ENCODE results near the gene EEFSEC. TPM values are rescaled to one million over a fixed set of nuclear protein-coding genes. Genes with fewer than 3 reads are reported as not detected.

The EEFSEC gene
- total and polyA plus RNA-seq, 2 of the 8 experiments (the other 6 are each of a cell fraction or from before 2014, with no cell fraction given): 13.1 to 19.8 TPM

- TF ChIP-seq, protein P1, sequence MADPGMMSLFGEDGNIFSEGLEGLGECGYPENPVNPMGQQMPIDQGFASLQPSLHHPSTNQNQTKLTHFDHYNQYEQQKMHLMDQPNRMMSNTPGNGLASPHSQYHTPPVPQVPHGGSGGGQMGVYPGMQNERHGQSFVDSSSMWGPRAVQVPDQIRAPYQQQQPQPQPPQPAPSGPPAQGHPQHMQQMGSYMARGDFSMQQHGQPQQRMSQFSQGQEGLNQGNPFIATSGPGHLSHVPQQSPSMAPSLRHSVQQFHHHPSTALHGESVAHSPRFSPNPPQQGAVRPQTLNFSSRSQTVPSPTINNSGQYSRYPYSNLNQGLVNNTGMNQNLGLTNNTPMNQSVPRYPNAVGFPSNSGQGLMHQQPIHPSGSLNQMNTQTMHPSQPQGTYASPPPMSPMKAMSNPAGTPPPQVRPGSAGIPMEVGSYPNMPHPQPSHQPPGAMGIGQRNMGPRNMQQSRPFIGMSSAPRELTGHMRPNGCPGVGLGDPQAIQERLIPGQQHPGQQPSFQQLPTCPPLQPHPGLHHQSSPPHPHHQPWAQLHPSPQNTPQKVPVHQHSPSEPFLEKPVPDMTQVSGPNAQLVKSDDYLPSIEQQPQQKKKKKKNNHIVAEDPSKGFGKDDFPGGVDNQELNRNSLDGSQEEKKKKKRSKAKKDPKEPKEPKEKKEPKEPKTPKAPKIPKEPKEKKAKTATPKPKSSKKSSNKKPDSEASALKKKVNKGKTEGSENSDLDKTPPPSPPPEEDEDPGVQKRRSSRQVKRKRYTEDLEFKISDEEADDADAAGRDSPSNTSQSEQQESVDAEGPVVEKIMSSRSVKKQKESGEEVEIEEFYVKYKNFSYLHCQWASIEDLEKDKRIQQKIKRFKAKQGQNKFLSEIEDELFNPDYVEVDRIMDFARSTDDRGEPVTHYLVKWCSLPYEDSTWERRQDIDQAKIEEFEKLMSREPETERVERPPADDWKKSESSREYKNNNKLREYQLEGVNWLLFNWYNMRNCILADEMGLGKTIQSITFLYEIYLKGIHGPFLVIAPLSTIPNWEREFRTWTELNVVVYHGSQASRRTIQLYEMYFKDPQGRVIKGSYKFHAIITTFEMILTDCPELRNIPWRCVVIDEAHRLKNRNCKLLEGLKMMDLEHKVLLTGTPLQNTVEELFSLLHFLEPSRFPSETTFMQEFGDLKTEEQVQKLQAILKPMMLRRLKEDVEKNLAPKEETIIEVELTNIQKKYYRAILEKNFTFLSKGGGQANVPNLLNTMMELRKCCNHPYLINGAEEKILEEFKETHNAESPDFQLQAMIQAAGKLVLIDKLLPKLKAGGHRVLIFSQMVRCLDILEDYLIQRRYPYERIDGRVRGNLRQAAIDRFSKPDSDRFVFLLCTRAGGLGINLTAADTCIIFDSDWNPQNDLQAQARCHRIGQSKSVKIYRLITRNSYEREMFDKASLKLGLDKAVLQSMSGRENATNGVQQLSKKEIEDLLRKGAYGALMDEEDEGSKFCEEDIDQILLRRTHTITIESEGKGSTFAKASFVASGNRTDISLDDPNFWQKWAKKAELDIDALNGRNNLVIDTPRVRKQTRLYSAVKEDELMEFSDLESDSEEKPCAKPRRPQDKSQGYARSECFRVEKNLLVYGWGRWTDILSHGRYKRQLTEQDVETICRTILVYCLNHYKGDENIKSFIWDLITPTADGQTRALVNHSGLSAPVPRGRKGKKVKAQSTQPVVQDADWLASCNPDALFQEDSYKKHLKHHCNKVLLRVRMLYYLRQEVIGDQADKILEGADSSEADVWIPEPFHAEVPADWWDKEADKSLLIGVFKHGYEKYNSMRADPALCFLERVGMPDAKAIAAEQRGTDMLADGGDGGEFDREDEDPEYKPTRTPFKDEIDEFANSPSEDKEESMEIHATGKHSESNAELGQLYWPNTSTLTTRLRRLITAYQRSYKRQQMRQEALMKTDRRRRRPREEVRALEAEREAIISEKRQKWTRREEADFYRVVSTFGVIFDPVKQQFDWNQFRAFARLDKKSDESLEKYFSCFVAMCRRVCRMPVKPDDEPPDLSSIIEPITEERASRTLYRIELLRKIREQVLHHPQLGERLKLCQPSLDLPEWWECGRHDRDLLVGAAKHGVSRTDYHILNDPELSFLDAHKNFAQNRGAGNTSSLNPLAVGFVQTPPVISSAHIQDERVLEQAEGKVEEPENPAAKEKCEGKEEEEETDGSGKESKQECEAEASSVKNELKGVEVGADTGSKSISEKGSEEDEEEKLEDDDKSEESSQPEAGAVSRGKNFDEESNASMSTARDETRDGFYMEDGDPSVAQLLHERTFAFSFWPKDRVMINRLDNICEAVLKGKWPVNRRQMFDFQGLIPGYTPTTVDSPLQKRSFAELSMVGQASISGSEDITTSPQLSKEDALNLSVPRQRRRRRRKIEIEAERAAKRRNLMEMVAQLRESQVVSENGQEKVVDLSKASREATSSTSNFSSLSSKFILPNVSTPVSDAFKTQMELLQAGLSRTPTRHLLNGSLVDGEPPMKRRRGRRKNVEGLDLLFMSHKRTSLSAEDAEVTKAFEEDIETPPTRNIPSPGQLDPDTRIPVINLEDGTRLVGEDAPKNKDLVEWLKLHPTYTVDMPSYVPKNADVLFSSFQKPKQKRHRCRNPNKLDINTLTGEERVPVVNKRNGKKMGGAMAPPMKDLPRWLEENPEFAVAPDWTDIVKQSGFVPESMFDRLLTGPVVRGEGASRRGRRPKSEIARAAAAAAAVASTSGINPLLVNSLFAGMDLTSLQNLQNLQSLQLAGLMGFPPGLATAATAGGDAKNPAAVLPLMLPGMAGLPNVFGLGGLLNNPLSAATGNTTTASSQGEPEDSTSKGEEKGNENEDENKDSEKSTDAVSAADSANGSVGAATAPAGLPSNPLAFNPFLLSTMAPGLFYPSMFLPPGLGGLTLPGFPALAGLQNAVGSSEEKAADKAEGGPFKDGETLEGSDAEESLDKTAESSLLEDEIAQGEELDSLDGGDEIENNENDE (IDR thresholded peaks at IDR 0.05; ENCODE audit: insufficient replicate concordance, low read length): no peak
- TF ChIP-seq SRF (IDR thresholded peaks at IDR 0.05; ENCODE audit: low read depth, low read length): no peak
- no peak for TF ChIP-seq SIN3A (conservative IDR thresholded peaks at IDR 0.05 in 1 of 2, IDR thresholded peaks at IDR 0.05 in 1 of 2; ENCODE audit: low read depth in 1 of 2, low read length in 2 of 2)
- no peak for TF ChIP-seq SIRT6 (IDR thresholded peaks at IDR 0.05; ENCODE audit: low read length)
- TF ChIP-seq CREB1 (IDR thresholded peaks at IDR 0.05): no peak
- no peak for TF ChIP-seq RXRA (IDR thresholded peaks at IDR 0.05; ENCODE audit: insufficient read depth, low read depth, low read length)
- TF ChIP-seq RAD21 (IDR thresholded peaks at IDR 0.05 in 1 of 2, conservative IDR thresholded peaks at IDR 0.05 in 1 of 2; ENCODE audit: low read depth in 2 of 2, low read length in 2 of 2): no peak
- TF ChIP-seq CHD1 (IDR thresholded peaks at IDR 0.05; ENCODE audit: low read depth, low read length): no peak
- TF ChIP-seq TAF1 (IDR thresholded peaks at IDR 0.05; ENCODE audit: low read depth, low read length): no peak
- TF ChIP-seq FOSL1 (IDR thresholded peaks at IDR 0.05; ENCODE audit: insufficient read depth, low read depth, low read length): no peak
These were observed 110.7 kb downstream of the EEFSEC start (continued) for GRCh38 chr3:128263946-128264345.
